ENCODE measurements around the gene RGS16. TPM values are rescaled to one million over a fixed set of nuclear protein-coding genes. Genes with fewer than 3 reads are reported as not detected.

The RGS16 gene
- total RNA-seq, 4 donors from 2014 or later, result 1.1 to 2.2 (median 1.3) TPM

DNA sequence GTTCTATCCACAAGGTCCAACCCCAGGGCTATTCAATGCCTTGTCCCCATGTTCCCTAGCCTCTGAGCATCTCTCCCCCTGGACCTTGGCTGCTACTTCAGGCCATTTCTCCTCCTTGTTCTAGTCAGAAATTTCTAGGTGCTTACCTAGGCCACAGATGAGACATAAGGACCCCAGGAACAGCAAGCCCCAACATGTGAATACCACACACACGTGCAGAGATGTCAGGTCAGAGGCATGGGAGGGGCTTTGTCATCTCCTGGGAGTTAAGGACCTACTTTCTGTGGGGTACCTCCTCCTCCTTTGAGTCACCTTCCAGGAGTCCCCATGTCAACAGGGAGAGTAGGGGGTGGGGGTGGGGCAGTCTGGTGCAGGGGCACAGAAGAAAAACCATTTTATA lies 7.1 kb upstream of the RGS16 start:
- 43% methylated on average over 1 of the region's 1 CpG; no CpG with 5 or more reads in 1 of the 2 donors for WGBS, 2 donors
- DNase-seq, result no peak
- intact Hi-C loops (cut with DNase I), result no loop called here

DNA sequence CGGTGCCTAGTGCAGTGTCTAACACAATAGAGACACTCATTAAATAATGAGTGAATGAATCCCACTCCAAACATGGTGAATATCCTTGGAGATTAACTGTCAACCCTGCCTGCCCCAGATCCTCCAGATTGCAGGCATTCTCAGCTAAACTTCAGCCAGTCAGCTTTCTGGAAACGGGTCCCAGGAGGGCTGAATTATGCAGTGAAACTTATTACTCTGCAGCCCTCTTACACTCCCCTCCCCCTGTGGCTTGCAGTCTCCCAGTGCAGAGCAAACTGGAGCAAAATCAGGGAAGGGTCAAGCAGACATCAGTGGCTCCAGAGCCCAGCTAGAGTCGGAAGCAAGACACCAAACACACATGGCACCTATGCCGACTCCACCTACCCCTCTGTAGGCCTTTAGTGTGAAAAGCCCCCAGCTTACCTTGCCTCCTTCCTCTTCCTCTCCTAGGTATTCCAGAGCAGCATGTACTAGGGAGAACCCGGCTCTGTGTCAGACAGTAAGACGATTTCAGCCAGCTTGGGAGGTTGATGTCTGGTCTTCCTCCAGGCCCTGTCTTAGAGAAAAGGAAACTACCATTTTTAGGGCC lies 6.5 kb upstream of the RGS16 start:
- 74 to 80% methylated on average over 4 to 6 of the region's 6 CpGs for WGBS, 2 donors
- H3K27me3 ChIP-seq, result peaks cover 0 to 15% (median 0%) of the 10 kb centered on the region in 4 donors
- no peaks in the 10 kb centered on the region for H3K9me3 ChIP-seq
- H3K4me3 ChIP-seq, result no peak overlapping the region
- H3K36me3 ChIP-seq, result no peaks in the 10 kb centered on the region
- DNase-seq, result no peak
- H3K27ac ChIP-seq, result peak overlapping the region in 1 of 4 donors; percentile 6
- TF ChIP-seq POLR2A (IDR thresholded peaks at IDR 0.05), result no peak
- TF ChIP-seq, protein P1, sequence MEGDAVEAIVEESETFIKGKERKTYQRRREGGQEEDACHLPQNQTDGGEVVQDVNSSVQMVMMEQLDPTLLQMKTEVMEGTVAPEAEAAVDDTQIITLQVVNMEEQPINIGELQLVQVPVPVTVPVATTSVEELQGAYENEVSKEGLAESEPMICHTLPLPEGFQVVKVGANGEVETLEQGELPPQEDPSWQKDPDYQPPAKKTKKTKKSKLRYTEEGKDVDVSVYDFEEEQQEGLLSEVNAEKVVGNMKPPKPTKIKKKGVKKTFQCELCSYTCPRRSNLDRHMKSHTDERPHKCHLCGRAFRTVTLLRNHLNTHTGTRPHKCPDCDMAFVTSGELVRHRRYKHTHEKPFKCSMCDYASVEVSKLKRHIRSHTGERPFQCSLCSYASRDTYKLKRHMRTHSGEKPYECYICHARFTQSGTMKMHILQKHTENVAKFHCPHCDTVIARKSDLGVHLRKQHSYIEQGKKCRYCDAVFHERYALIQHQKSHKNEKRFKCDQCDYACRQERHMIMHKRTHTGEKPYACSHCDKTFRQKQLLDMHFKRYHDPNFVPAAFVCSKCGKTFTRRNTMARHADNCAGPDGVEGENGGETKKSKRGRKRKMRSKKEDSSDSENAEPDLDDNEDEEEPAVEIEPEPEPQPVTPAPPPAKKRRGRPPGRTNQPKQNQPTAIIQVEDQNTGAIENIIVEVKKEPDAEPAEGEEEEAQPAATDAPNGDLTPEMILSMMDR (IDR thresholded peaks at IDR 0.05), result no peak
- intact Hi-C loops (cut with DNase I), result no loop called here
- peaks cover 6 to 20% (median 8%) of the 10 kb centered on the region in 3 donors for H3K4me1 ChIP-seq

More for the DNA sequence above, 7.1 kb upstream of the RGS16 start:
- Histone ChIP-seq H3K9me3 (no peaks in the 10 kb centered on the region), H3K36me3 (no peaks in the 10 kb centered on the region), H3K4me3 (no peak overlapping the region), H3K27me3 (peaks cover 0 to 15% (median 0%) of the 10 kb centered on the region in 4 donors), H3K4me1 (peaks cover 10 to 26% (median 15%) of the 10 kb centered on the region in 3 donors), H3K27ac (no peak overlapping the region)
- TF ChIP-seq, protein P1 (IDR thresholded peaks at IDR 0.05), result no peak
- TF ChIP-seq POLR2A (IDR thresholded peaks at IDR 0.05), result no peak

DNA sequence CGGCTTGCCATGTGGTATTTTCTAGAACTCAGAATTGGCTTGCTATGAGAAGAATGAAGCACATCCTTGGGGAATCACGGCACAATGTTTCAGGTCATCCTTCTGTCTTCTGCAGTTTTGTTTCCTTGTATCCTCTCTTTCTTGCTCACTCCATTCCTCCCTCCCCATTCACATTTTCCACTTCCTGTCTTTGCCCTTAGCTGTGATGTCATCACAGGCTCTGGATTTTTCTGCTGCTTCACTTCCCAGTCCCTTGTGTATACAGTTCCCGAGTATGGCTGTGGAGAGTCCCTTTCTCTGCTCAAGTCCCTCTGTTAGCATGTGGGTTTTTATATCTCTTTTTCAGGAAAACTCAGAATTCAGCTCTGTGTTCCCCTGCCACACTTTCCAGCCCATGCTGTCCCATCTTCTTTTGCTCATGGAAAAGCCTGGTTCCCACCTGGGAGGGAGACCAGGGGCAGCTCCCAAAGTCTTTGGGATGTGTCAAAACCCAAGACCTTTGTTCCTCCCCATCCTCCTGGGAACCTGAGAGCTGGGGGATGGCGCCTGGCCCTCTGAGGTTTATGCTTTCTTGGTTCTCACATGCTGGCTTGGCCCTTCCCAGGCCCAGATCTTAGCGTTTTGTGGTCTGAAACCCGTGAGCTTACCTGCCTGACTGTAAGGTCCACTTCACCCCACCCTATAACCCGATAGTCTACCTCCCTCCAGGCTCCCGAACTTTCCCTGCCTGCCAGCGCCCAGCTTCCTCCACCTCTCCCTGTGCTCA lies 4.8 kb upstream of the RGS16 start:
- Histone ChIP-seq H3K4me1 (peaks cover 3 to 12% (median 5%) of the 10 kb centered on the region in 3 donors), H3K36me3 (no peaks in the 10 kb centered on the region), H3K9me3 (no peaks in the 10 kb centered on the region), H3K27me3 (peaks cover 0 to 11% (median 0%) of the 10 kb centered on the region in 4 donors), H3K27ac (peak overlapping the region in 2 of 4 donors; percentile 6 to 37), H3K4me3 (no peak overlapping the region)
- WGBS, 2 donors, result 80 to 86% methylated on average over 8 to 9 of the region's 9 CpGs
- TF ChIP-seq POLR2A (IDR thresholded peaks at IDR 0.05), result no peak
- TF ChIP-seq, protein P1 (IDR thresholded peaks at IDR 0.05), result no peak
- DNase-seq, result no peak
- intact Hi-C loops (cut with DNase I), result no loop called here

DNA sequence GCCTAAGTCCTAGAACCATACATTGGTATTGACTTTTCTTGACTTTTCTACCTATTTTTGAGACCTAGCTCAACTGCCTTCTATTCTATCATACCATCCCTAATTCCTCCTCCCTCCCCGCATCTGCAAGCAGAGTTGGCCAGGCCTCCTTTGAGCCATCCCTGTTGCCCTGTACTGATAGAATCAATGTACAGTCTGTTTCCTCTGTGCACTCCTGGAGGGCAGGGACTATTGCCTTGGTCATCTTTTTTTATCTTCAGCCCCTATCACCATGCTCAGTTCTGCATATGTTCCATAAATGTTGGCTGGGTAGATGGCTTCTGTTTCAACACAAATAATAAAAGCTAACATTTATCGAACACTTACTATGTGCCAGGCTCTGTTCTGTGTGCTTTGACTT lies 4.0 kb upstream of the RGS16 start:
- no peak overlapping the region for H3K4me3 ChIP-seq
- H3K27ac ChIP-seq, result no peak overlapping the region
- WGBS, 2 donors, result 96 to 100% methylated on average over 2 of the region's 2 CpGs
- peaks cover 4 to 17% (median 9%) of the 10 kb centered on the region in 3 donors for H3K4me1 ChIP-seq
- H3K27me3 ChIP-seq, result peaks cover 0 to 8% (median 0%) of the 10 kb centered on the region in 4 donors
- intact Hi-C loops (cut with DNase I), result no loop called here
- H3K36me3 ChIP-seq, result no peaks in the 10 kb centered on the region
- no peak for DNase-seq
- TF ChIP-seq POLR2A (IDR thresholded peaks at IDR 0.05), result no peak
- TF ChIP-seq, protein P1 (IDR thresholded peaks at IDR 0.05), result no peak
- H3K9me3 ChIP-seq, result no peaks in the 10 kb centered on the region

DNA sequence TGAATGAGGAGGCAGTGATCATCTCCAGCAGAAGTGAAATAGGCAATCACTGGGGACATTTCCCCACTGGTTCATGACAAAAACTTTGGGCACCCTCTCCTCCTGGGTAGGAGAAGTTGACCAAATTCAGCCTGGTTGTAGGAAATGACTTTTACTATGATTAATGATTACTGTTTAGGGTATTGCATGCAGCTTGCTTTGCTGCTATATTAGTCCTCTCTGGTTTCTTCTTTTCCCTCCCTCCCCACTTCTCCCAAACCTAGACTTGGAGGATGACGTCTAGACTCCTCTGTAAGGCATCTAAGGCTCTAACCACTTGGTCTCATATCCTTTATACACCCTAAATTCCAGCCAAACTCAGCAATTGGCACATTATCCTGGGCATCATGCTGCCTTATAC lies 3.4 kb upstream of the RGS16 start:
- H3K36me3 ChIP-seq, result no peaks in the 10 kb centered on the region
- 78 to 80% methylated on average over 1 of the region's 1 CpG for WGBS, 2 donors
- DNase-seq, result no peak
- intact Hi-C loops (cut with DNase I), result no loop called here
- no peak overlapping the region for H3K27ac ChIP-seq
- peaks cover 0 to 5% (median 0%) of the 10 kb centered on the region in 4 donors for H3K27me3 ChIP-seq
- no peak overlapping the region for H3K4me3 ChIP-seq
- TF ChIP-seq POLR2A (IDR thresholded peaks at IDR 0.05), result no peak
- TF ChIP-seq, protein P1 (IDR thresholded peaks at IDR 0.05), result no peak
- H3K9me3 ChIP-seq, result no peaks in the 10 kb centered on the region
- peaks cover 4 to 23% (median 11%) of the 10 kb centered on the region in 3 donors for H3K4me1 ChIP-seq
